ENCODE measurements around the gene VSIG10L.

VSIG10L gene

GRCh38 chr19:51338563-51339312 is 3.2 kb downstream of the VSIG10L start:
- Histone ChIP-seq H3K36me3 (ENCODE audit: control insufficient read depth, insufficient read depth, low read length) (no peaks in the 10 kb centered on the region), H3K18ac (ENCODE audit: low read length) (no peak overlapping the region), H3K27me3 (ENCODE audit: insufficient read depth, low read length, poor library complexity) (no peaks in the 10 kb centered on the region), H4K5ac (ENCODE audit: low read length) (no peak overlapping the region), H2BK120ac (ENCODE audit: low read depth, low read length) (no peak overlapping the region), H3K4me2 (ENCODE audit: low read length) (peak overlapping the region; percentile 98), H3K4me1 (ENCODE audit: control insufficient read depth, low read depth, low read length) (peaks cover 5% of the 10 kb centered on the region), H3K56ac (ENCODE audit: low read length) (peak overlapping the region; percentile 92), H3K27ac (ENCODE audit: low read depth, low read length) (peak overlapping the region; percentile 32), H3K79me2 (ENCODE audit: control insufficient read depth, insufficient read depth, low read length) (no peaks in the 10 kb centered on the region), H3K9ac (ENCODE audit: low read length) (peak overlapping the region; percentile 74), H2BK5ac (ENCODE audit: low read length) (no peak overlapping the region), H3K4ac (ENCODE audit: low read depth, low read length) (no peak overlapping the region), H3K23ac (ENCODE audit: low read length) (no peak overlapping the region), H3K79me1 (ENCODE audit: low read length) (no peaks in the 10 kb centered on the region), H2AK5ac (ENCODE audit: low read length) (no peak overlapping the region), H2BK15ac (replicated peaks; ENCODE audit: low read depth) (no peak overlapping the region), H4K8ac (ENCODE audit: low read depth, low read length) (no peak overlapping the region), H3K4me3 (ENCODE audit: low read length) (peak overlapping the region; percentile 76)
- WGBS (ENCODE audit: extremely low coverage, insufficient coverage, low lambda C conversion rate): no CpG with 5 or more reads among the region's 43 CpGs
- DNase-seq: peak; percentile 89

GRCh38 chr19:51337861-51338562 is 3.9 kb downstream of the VSIG10L start:
- no peaks in the 10 kb centered on the region for H3K79me2 ChIP-seq (ENCODE audit: control insufficient read depth, insufficient read depth, low read length)
- no peak overlapping the region for H3K18ac ChIP-seq (ENCODE audit: low read length)
- H3K23ac ChIP-seq (ENCODE audit: low read length): no peak overlapping the region
- H3K36me3 ChIP-seq (ENCODE audit: control insufficient read depth, insufficient read depth, low read length): no peaks in the 10 kb centered on the region
- H2BK5ac ChIP-seq (ENCODE audit: low read length): no peak overlapping the region
- no peak overlapping the region for H3K4me2 ChIP-seq (ENCODE audit: low read length)
- peaks cover 3% of the 10 kb centered on the region for H3K4me1 ChIP-seq (ENCODE audit: control insufficient read depth, low read depth, low read length)
- H3K27ac ChIP-seq (ENCODE audit: low read depth, low read length): no peak overlapping the region
- WGBS (ENCODE audit: extremely low coverage, insufficient coverage, low lambda C conversion rate): no CpG with 5 or more reads among the region's 19 CpGs
- H3K4ac ChIP-seq (ENCODE audit: low read depth, low read length): no peak overlapping the region
- H4K8ac ChIP-seq (ENCODE audit: low read depth, low read length): no peak overlapping the region
- no peak overlapping the region for H4K5ac ChIP-seq (ENCODE audit: low read length)
- peak overlapping the region; percentile 92 for H3K56ac ChIP-seq (ENCODE audit: low read length)
- no peak overlapping the region for H2BK15ac ChIP-seq (replicated peaks; ENCODE audit: low read depth)
- H3K4me3 ChIP-seq (ENCODE audit: low read length): no peak overlapping the region
- H3K27me3 ChIP-seq (ENCODE audit: insufficient read depth, low read length, poor library complexity): no peaks in the 10 kb centered on the region
- DNase-seq: no peak
- H3K79me1 ChIP-seq (ENCODE audit: low read length): no peaks in the 10 kb centered on the region
- no peak overlapping the region for H2AK5ac ChIP-seq (ENCODE audit: low read length)
- no peak overlapping the region for H2BK120ac ChIP-seq (ENCODE audit: low read depth, low read length)
- peak overlapping the region; percentile 61 for H3K9ac ChIP-seq (ENCODE audit: low read length)

DNA sequence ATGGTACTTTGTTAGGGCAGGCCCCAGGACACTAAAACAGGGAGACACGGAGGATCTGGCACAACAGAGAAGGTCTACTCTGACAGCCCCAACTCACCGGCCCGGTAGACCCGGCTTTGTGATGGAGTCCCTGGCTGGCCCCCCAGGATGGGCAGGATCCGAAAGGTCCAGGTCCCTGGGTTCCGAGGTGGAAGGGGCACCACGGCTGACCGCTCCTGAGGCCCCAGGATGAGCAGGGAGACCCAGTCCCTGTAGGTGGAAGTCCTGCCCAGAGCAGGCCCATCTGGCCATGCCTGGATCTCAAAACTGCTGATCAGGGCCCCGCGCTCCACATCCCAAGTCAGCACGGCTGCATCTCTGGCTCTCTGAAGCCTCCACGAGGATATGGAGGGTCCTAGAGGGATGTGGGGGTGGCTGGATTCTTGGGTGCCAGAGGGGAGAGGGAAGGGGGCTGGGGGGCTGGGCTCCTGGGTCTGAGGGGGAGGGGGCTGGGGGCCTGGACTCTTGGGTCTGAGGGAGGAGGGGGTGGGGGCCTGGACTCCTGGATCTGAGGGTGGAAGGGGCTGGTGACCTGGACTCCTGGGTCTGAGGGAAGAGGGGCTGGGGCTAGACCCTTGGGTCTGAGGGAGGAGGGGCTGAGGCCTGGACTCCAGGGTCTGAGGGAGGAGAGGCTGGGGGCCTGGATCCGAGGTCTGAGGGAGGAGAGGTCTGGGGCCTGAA is 4.6 kb downstream of the VSIG10L start:
- H3K79me1 ChIP-seq (ENCODE audit: low read length): no peaks in the 10 kb centered on the region
- no peak overlapping the region for H2BK120ac ChIP-seq (ENCODE audit: low read depth, low read length)
- H3K79me2 ChIP-seq (ENCODE audit: control insufficient read depth, insufficient read depth, low read length): no peaks in the 10 kb centered on the region
- no peaks in the 10 kb centered on the region for H3K4me1 ChIP-seq (ENCODE audit: control insufficient read depth, low read depth, low read length)
- no peak overlapping the region for H3K4ac ChIP-seq (ENCODE audit: low read depth, low read length)
- no peak overlapping the region for H3K56ac ChIP-seq (ENCODE audit: low read length)
- no peak overlapping the region for H2BK5ac ChIP-seq (ENCODE audit: low read length)
- no peaks in the 10 kb centered on the region for H3K36me3 ChIP-seq (ENCODE audit: control insufficient read depth, insufficient read depth, low read length)
- H4K5ac ChIP-seq (ENCODE audit: low read length): no peak overlapping the region
- H3K23ac ChIP-seq (ENCODE audit: low read length): no peak overlapping the region
- no peak overlapping the region for H4K8ac ChIP-seq (ENCODE audit: low read depth, low read length)
- no peak overlapping the region for H3K18ac ChIP-seq (ENCODE audit: low read length)
- no peak overlapping the region for H3K4me3 ChIP-seq (ENCODE audit: low read length)
- H3K27me3 ChIP-seq (ENCODE audit: insufficient read depth, low read length, poor library complexity): no peaks in the 10 kb centered on the region
- H2AK5ac ChIP-seq (ENCODE audit: low read length): no peak overlapping the region
- no peak overlapping the region for H3K27ac ChIP-seq (ENCODE audit: low read depth, low read length)
- H3K4me2 ChIP-seq (ENCODE audit: low read length): no peak overlapping the region
- H3K9ac ChIP-seq (ENCODE audit: low read length): no peak overlapping the region
- WGBS (ENCODE audit: extremely low coverage, insufficient coverage, low lambda C conversion rate): no CpG with 5 or more reads among the region's 13 CpGs
- H2BK15ac ChIP-seq (replicated peaks; ENCODE audit: low read depth): no peak overlapping the region
- DNase-seq: no peak

GRCh38 chr19:51333836-51334460 is 8.0 kb downstream of the VSIG10L start:
- Histone ChIP-seq H2BK5ac (ENCODE audit: low read length) (no peak overlapping the region), H3K27me3 (ENCODE audit: insufficient read depth, low read length, poor library complexity) (no peaks in the 10 kb centered on the region), H2AK5ac (ENCODE audit: low read length) (no peak overlapping the region), H3K56ac (ENCODE audit: low read length) (no peak overlapping the region), H3K9ac (ENCODE audit: low read length) (no peak overlapping the region), H3K23ac (ENCODE audit: low read length) (no peak overlapping the region), H3K4ac (ENCODE audit: low read depth, low read length) (no peak overlapping the region), H4K5ac (ENCODE audit: low read length) (no peak overlapping the region), H3K27ac (ENCODE audit: low read depth, low read length) (no peak overlapping the region), H3K79me2 (ENCODE audit: control insufficient read depth, insufficient read depth, low read length) (no peaks in the 10 kb centered on the region), H2BK15ac (replicated peaks; ENCODE audit: low read depth) (no peak overlapping the region), H3K4me1 (ENCODE audit: control insufficient read depth, low read depth, low read length) (no peaks in the 10 kb centered on the region), H3K4me2 (ENCODE audit: low read length) (no peak overlapping the region), H3K79me1 (ENCODE audit: low read length) (no peaks in the 10 kb centered on the region), H4K8ac (ENCODE audit: low read depth, low read length) (no peak overlapping the region), H3K4me3 (ENCODE audit: low read length) (no peak overlapping the region), H3K18ac (ENCODE audit: low read length) (no peak overlapping the region), H2BK120ac (ENCODE audit: low read depth, low read length) (no peak overlapping the region), H3K36me3 (ENCODE audit: control insufficient read depth, insufficient read depth, low read length) (no peaks in the 10 kb centered on the region)
- no CpG with 5 or more reads among the region's 13 CpGs for WGBS (ENCODE audit: extremely low coverage, insufficient coverage, low lambda C conversion rate)
- peak; percentile 57 for DNase-seq

DNA sequence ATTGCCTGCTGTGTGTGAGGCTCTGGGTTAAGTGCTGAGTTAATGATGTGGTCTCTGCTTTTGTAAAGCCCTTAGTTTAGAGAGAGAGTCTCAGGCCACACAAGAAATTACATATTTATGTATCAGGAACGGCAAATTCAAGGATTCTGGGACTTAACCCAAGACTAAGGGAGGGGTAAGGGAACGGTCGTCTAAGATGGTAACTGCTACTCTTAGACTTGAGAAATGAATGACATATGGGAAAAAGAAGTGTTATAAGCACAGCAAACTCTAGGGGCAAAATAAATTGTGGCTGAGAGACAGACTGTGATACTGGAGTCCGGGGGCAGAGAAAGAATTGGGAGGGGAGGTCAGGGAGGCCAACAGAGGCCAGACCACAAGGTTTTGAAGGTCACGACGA is 10.2 kb downstream of the VSIG10L start:
- DNase-seq: no peak
- no peak overlapping the region for H2BK5ac ChIP-seq (ENCODE audit: low read length)
- no peaks in the 10 kb centered on the region for H3K27me3 ChIP-seq (ENCODE audit: insufficient read depth, low read length, poor library complexity)
- WGBS (ENCODE audit: extremely low coverage, insufficient coverage, low lambda C conversion rate): no CpG with 5 or more reads among the region's 6 CpGs
- no peak overlapping the region for H3K56ac ChIP-seq (ENCODE audit: low read length)
- H2BK15ac ChIP-seq (replicated peaks; ENCODE audit: low read depth): no peak overlapping the region
- H3K4me3 ChIP-seq (ENCODE audit: low read length): no peak overlapping the region
- H4K8ac ChIP-seq (ENCODE audit: low read depth, low read length): no peak overlapping the region
- H3K9ac ChIP-seq (ENCODE audit: low read length): no peak overlapping the region
- no peak overlapping the region for H3K18ac ChIP-seq (ENCODE audit: low read length)
- H4K5ac ChIP-seq (ENCODE audit: low read length): no peak overlapping the region
- H3K4me2 ChIP-seq (ENCODE audit: low read length): no peak overlapping the region
- H2BK120ac ChIP-seq (ENCODE audit: low read depth, low read length): no peak overlapping the region
- no peaks in the 10 kb centered on the region for H3K79me2 ChIP-seq (ENCODE audit: control insufficient read depth, insufficient read depth, low read length)
- H3K4me1 ChIP-seq (ENCODE audit: control insufficient read depth, low read depth, low read length): no peaks in the 10 kb centered on the region
- H3K79me1 ChIP-seq (ENCODE audit: low read length): no peaks in the 10 kb centered on the region
- no peak overlapping the region for H3K4ac ChIP-seq (ENCODE audit: low read depth, low read length)
- no peak overlapping the region for H3K23ac ChIP-seq (ENCODE audit: low read length)
- H3K36me3 ChIP-seq (ENCODE audit: control insufficient read depth, insufficient read depth, low read length): no peaks in the 10 kb centered on the region
- no peak overlapping the region for H2AK5ac ChIP-seq (ENCODE audit: low read length)
- no peak overlapping the region for H3K27ac ChIP-seq (ENCODE audit: low read depth, low read length)

Data from mesendoderm (in vitro differentiated cells).